Esophagus mucosa (tissue), 1 donor: ENCODE measurements around the gene HERC4. TPM values are rescaled to one million over a fixed set of nuclear protein-coding genes. Genes with fewer than 3 reads are reported as not detected.

ENCODE experiments used
- ATAC-seq: fragments of 200-7000 bp; cut with Tn5 transposase; one replicate; pipeline ENCODE4 v1.9.1; 2020
- total RNA-seq: library from RNA; stranded (reverse); gene quantifications from one replicate; pipeline ENCODE4 v1.2.4, GENCODE V29; 2023
- donor health status: DM: yes; HTN: yes; CAD: no.

Gene HERC4
- 33.3 TPM for total RNA-seq

- ATAC-seq: peak; percentile 99
Measured at GRCh38 chr10:68074775-68075549, at the start of gene HERC4. TSS of gene HERC4 (minus strand) at chr10:68075283. CDS start at chr10:68073108, 2,175 bp downstream.

- ATAC-seq: no peak
Measured at GRCh38 chr10:68124718-68125117, 49.6 kb upstream of the HERC4 start.

- ATAC-seq: no peak
Measured at GRCh38 chr10:68121852-68122251, 46.8 kb upstream of the HERC4 start.

- ATAC-seq: no peak
Measured at GRCh38 chr10:68121020-68121743, 46.1 kb upstream of the HERC4 start.

GRCh38 chr10:68118657-68119056 is 43.6 kb upstream of the HERC4 start:
- no peak for ATAC-seq

- no peak for ATAC-seq
Measured at GRCh38 chr10:68112837-68113236, 37.8 kb upstream of the HERC4 start.

GRCh38 chr10:68111584-68111983 is 36.5 kb upstream of the HERC4 start:
- ATAC-seq: no peak

GRCh38 chr10:68110027-68110426 is 34.9 kb upstream of the HERC4 start:
- no peak for ATAC-seq

GRCh38 chr10:68109331-68109730 is 34.2 kb upstream of the HERC4 start, which contains the start of gene MYPN:
TSS of gene MYPN (plus strand) at chr10:68109488. CDS start at chr10:68121439, 11,951 bp downstream.
- ATAC-seq: no peak

- no peak for ATAC-seq
Measured at GRCh38 chr10:68108653-68109052, 33.6 kb upstream of the HERC4 start.

GRCh38 chr10:68108051-68108450 is 33.0 kb upstream of the HERC4 start:
- ATAC-seq: no peak

GRCh38 chr10:68107651-68108050 is 32.6 kb upstream of the HERC4 start:
- ATAC-seq: no peak

- ATAC-seq: no peak
Measured at GRCh38 chr10:68106656-68107055, 31.6 kb upstream of the HERC4 start.

GRCh38 chr10:68105820-68106219 is 30.7 kb upstream of the HERC4 start:
- ATAC-seq: no peak

- no peak for ATAC-seq
Measured at GRCh38 chr10:68103901-68104300, 28.8 kb upstream of the HERC4 start.

- no peak for ATAC-seq
Measured at GRCh38 chr10:68103261-68103878, 28.3 kb upstream of the HERC4 start.

- no peak for ATAC-seq
Measured at GRCh38 chr10:68101066-68101465, 26.0 kb upstream of the HERC4 start.

GRCh38 chr10:68099736-68100135 is 24.7 kb upstream of the HERC4 start:
- ATAC-seq: no peak

- ATAC-seq: peak; percentile 96
Measured at GRCh38 chr10:68096913-68097516, 21.9 kb upstream of the HERC4 start.

- peak; percentile 11 for ATAC-seq
Measured at GRCh38 chr10:68095153-68095552, 20.1 kb upstream of the HERC4 start.

GRCh38 chr10:68092512-68092911 is 17.4 kb upstream of the HERC4 start:
- no peak for ATAC-seq

GRCh38 chr10:68090586-68090985 is 15.5 kb upstream of the HERC4 start:
- ATAC-seq: no peak

GRCh38 chr10:68088740-68089139 is 13.7 kb upstream of the HERC4 start:
- ATAC-seq: no peak
